GM18867 (cell line): ENCODE measurements around the gene GSTM1.

ENCODE experiments used
- ATAC-seq: cut with Tn5 transposase; IDR thresholded peaks from one replicate; pipeline ENCODE4 v1.9.1; 2021; ENCODE audit warnings: mild to moderate bottlenecking, moderate library complexity; ENCODE audit not compliant: unreplicated experiment

GSTM1 gene

GRCh38 chr1:109725510-109725909 is 37.9 kb downstream of the GSTM1 start:
- ATAC-seq = no peak

- ATAC-seq = no peak
Observed at GRCh38 chr1:109726007-109726406, 38.4 kb downstream of the GSTM1 start.

- ATAC-seq = no peak
Observed at GRCh38 chr1:109726728-109727373, 39.2 kb downstream of the GSTM1 start.

GRCh38 chr1:109728870-109729269 is 41.3 kb downstream of the GSTM1 start:
- no peak for ATAC-seq

- no peak for ATAC-seq
Observed at GRCh38 chr1:109730666-109731065, 43.0 kb downstream of the GSTM1 start.

- no peak for ATAC-seq
Observed at GRCh38 chr1:109732390-109732881, 44.8 kb downstream of the GSTM1 start.

DNA sequence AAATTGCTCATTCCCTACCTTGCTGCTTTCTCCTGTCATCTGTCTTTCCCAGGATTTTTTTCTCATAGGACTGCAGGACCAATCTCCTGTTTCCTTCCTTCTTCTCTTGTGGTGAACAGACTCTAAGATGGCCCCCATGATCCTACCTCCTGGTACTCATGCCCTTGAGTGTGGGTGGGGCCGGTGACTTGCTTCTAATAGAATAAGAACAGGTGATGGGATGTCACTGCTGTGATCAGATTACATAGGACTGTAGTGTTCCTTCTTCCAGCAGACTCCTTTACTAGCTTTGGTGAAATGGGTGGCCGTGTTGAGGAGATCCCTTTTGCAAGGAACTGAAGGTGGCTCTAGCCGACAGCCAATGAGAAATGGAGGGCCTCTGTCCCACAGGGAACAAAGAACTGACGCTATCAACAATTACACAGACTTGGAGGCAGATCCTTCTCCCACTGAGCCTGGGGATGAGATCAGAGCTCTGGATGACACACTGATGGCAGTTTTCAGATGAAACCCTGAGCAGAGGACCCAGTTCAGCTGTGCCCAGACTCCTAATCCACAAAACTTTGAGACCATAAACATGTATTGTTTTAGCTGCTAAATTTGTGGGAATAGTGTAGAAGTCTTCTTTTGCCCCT is 45.7 kb downstream of the GSTM1 start:
- no peak for ATAC-seq

GRCh38 chr1:109739738-109740614 is 52.4 kb downstream of the GSTM1 start:
- no peak for ATAC-seq

DNA sequence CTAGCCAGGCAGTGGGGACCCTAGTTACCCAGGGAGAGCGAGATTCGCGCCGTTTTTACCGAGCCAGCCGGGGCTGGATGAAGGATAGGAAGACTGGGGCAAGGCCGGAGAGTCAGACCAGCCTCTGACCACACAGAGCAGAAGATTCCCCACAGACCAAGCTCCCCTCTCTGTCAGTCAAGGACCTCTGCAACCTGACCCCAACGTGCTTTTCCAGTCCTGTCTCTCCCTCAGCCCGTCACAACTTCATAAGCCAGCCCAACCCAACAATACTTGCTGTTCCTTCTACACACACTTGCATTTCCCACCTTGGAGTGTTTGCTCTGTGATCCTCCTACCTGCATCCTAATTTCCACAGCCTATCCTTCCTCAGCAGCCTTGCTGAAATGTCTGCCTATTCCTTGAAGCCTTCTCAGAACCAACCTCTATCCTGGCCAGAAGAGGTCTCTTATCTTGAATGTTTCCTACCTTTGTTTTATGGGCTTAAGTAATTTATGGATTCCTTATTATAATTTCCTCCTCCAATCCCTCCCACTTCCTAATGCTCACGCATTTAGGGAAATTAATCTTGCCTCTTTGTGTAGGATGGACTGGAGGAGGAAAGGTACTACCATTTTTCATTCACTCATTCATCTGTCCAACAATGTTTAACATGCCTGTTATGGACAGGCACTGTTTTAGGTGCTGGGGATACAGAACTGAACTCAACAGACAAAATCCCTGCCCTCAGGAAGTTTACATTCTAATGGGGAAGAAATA is 53.2 kb downstream of the GSTM1 start, which contains the start of gene GSTM3:
GSTM3 (minus strand) TSS at position 424 of the 759 bp plus-strand sequence. CDS start 751 bp downstream, outside the sequence.
- ATAC-seq = no peak
